ENCODE measurements around the gene PIP5K1B.

PIP5K1B gene

GRCh38 chr9:68869022-68869421 lies 164.0 kb downstream of the PIP5K1B start:
- DNase-seq = no peak

GRCh38 chr9:68870086-68870485 lies 165.0 kb downstream of the PIP5K1B start:
- no peak for DNase-seq

GRCh38 chr9:68871236-68871635 lies 166.2 kb downstream of the PIP5K1B start:
- no peak for DNase-seq

- no peak for DNase-seq
Observed at GRCh38 chr9:68872026-68872501, 167.0 kb downstream of the PIP5K1B start.

GRCh38 chr9:68873179-68873578 lies 168.1 kb downstream of the PIP5K1B start:
- no peak for DNase-seq

- DNase-seq = no peak
Observed at GRCh38 chr9:68876273-68876672, 171.2 kb downstream of the PIP5K1B start.

- no peak for DNase-seq
Observed at GRCh38 chr9:68876681-68877080, 171.6 kb downstream of the PIP5K1B start.

GRCh38 chr9:68877219-68877618 lies 172.2 kb downstream of the PIP5K1B start:
- DNase-seq = no peak

GRCh38 chr9:68878450-68878849 lies 173.4 kb downstream of the PIP5K1B start:
- no peak for DNase-seq

GRCh38 chr9:68883224-68883623 lies 178.2 kb downstream of the PIP5K1B start:
- no peak for DNase-seq

- DNase-seq = no peak
Observed at GRCh38 chr9:68887232-68887631, 182.2 kb downstream of the PIP5K1B start.

- DNase-seq = no peak
Observed at GRCh38 chr9:68894502-68894901, 189.5 kb downstream of the PIP5K1B start.

- no peak for DNase-seq
Observed at GRCh38 chr9:68895741-68896478, 190.9 kb downstream of the PIP5K1B start.

- DNase-seq = no peak
Observed at GRCh38 chr9:68896486-68896885, 191.4 kb downstream of the PIP5K1B start.

- DNase-seq = no peak
Observed at GRCh38 chr9:68897577-68898145, 192.6 kb downstream of the PIP5K1B start.

GRCh38 chr9:68898781-68899439 lies 193.9 kb downstream of the PIP5K1B start:
- no peak for DNase-seq

- no peak for DNase-seq
Observed at GRCh38 chr9:68904454-68904853, 199.4 kb downstream of the PIP5K1B start.

GRCh38 chr9:68905129-68905528 lies 200.1 kb downstream of the PIP5K1B start:
- no peak for DNase-seq

GRCh38 chr9:68907910-68908309 lies 202.9 kb downstream of the PIP5K1B start:
- DNase-seq = no peak

GRCh38 chr9:68912561-68912960 lies 207.5 kb downstream of the PIP5K1B start:
- DNase-seq = no peak

GRCh38 chr9:68913054-68913453 lies 208.0 kb downstream of the PIP5K1B start:
- no peak for DNase-seq

- DNase-seq = no peak
Observed at GRCh38 chr9:68914751-68915150, 209.7 kb downstream of the PIP5K1B start.

GRCh38 chr9:68919661-68920060 lies 214.6 kb downstream of the PIP5K1B start:
- DNase-seq = no peak

GRCh38 chr9:68920921-68921320 lies 215.9 kb downstream of the PIP5K1B start:
- DNase-seq = no peak

Data from stimulated activated CD8-positive, alpha-beta memory T cell treated with anti-CD3 and anti-CD28 coated beads, Interleukin-4, amount 100 ng/mL, for 48 hours (primary cell).